HUES6 (cell line): ENCODE data around the gene ATP7B.
"Not testable (repeated sequence)": the region's sequence is repeated elsewhere in the genome, so short reads cannot be mapped to it uniquely, and the experiment has no call there.

Experiments
- H3K27ac ChIP-seq: 2 replicates; pipeline ENCODE4 v1.7.0; 2013; ENCODE audit warnings: low read depth, mild to moderate bottlenecking, low read length, inconsistent platforms
- H3K27me3 ChIP-seq: 2 replicates; pipeline ENCODE4 v1.6.1; 2013; ENCODE audit warnings: low read length; ENCODE audit not compliant: control insufficient read depth, insufficient read depth
- H3K36me3 ChIP-seq: 2 replicates; pipeline ENCODE4 v1.6.1; 2013; ENCODE audit warnings: low read length; ENCODE audit not compliant: control insufficient read depth, insufficient read depth
- H3K4me1 ChIP-seq: 2 replicates; pipeline ENCODE4 v1.6.1; 2013; ENCODE audit warnings: low read length; ENCODE audit not compliant: control insufficient read depth, insufficient read depth
- H3K4me3 ChIP-seq: 2 replicates; pipeline ENCODE4 v1.5.1; 2013; ENCODE audit warnings: low read depth, low read length
- H3K9ac ChIP-seq: one replicate; pipeline ENCODE4 v1.6.1; 2013; ENCODE audit warnings: mild to moderate bottlenecking, low read length
- H3K9me3 ChIP-seq: 2 replicates; pipeline ENCODE4 v1.6.1; 2013; ENCODE audit warnings: low read depth, low read length; ENCODE audit not compliant: control insufficient read depth, insufficient read depth

Gene ATP7B

GRCh38 chr13:51919531-51919930, 91.7 kb downstream of the ATP7B start:
- Histone ChIP-seq H3K27me3 (no peaks in the 10 kb centered on the region), H3K36me3 (no peaks in the 10 kb centered on the region), H3K9ac (no peak overlapping the region), H3K27ac (no peak overlapping the region), H3K9me3 (no peaks in the 10 kb centered on the region), H3K4me1 (no peaks in the 10 kb centered on the region; the same call in 1 of the 2 replicates), H3K4me3 (no peak overlapping the region)

DNA sequence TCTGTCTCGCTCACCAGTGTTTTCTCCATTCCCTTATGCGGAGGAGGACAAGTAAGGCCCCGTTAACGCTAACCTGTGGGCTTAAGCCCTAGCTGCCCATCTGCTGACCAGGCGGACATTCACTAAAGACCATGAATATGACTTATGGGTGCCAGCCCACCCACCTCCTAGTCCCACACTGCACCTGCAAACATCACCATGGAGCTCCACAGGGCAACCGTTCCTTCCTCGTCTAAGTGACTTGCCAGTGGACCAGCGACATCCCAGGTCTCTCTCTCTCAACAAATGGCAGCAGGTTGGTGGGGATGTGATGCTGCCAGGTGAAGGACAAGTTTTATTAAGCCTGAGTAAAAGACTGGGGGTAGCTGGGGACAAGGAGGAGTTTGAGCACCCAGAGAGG, 94.3 kb downstream of the ATP7B start:
- no peak overlapping the region for H3K9ac ChIP-seq
- no peaks in the 10 kb centered on the region for H3K27me3 ChIP-seq
- H3K4me1 ChIP-seq: no peaks in the 10 kb centered on the region; the same call in 1 of the 2 replicates
- H3K27ac ChIP-seq: no peak overlapping the region
- H3K36me3 ChIP-seq: no peaks in the 10 kb centered on the region
- H3K4me3 ChIP-seq: no peak overlapping the region
- no peaks in the 10 kb centered on the region for H3K9me3 ChIP-seq

GRCh38 chr13:51916051-51916818, 95.0 kb downstream of the ATP7B start:
- Histone ChIP-seq H3K4me3 (no peak overlapping the region), H3K9ac (no peak overlapping the region), H3K4me1 (no peaks in the 10 kb centered on the region; the same call in 1 of the 2 replicates), H3K27me3 (no peaks in the 10 kb centered on the region), H3K36me3 (no peaks in the 10 kb centered on the region), H3K9me3 (no peaks in the 10 kb centered on the region), H3K27ac (no peak overlapping the region)

GRCh38 chr13:51914137-51914493, 97.1 kb downstream of the ATP7B start:
- H3K4me1 ChIP-seq: no peaks in the 10 kb centered on the region; the same call in 1 of the 2 replicates
- H3K4me3 ChIP-seq: no peak overlapping the region
- H3K27me3 ChIP-seq: no peaks in the 10 kb centered on the region
- no peaks in the 10 kb centered on the region for H3K9me3 ChIP-seq
- no peak overlapping the region for H3K27ac ChIP-seq
- no peaks in the 10 kb centered on the region for H3K36me3 ChIP-seq
- no peak overlapping the region for H3K9ac ChIP-seq

DNA sequence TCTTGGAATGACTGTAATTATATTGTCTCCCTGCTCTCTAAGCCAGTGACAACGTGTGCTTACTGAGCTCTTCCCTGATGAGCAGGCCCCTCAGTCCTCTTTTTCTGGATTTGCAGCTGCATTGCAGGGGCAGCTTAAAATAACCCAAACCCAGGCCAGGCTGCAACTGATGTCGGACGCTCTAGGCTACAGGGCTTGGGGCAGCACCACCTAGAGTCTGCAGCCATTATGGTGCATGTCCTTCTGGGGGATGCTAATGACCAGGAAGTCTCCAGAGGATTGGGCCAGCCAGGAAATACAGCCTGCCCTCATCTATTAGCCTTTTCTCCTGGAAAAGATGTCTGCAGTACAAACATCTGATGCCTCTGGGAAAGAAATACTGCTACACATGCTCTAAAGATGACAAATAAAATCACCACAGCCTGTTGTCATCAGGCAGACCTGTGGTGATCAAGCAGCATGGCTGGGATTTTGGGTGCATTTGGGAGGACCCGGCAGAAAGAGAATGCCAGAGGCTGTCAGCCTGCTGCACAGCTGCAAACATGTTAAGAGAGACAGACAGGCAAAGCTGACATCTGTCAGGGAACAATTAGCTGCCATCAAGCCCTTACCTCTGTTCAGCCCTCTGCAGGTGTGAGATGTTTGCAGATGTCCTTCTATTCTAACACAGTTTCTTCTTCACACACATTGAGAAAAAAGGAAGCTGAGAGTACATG, 97.7 kb downstream of the ATP7B start:
- Histone ChIP-seq H3K36me3 (no peaks in the 10 kb centered on the region), H3K4me3 (no peak overlapping the region), H3K9ac (no peak overlapping the region), H3K9me3 (no peaks in the 10 kb centered on the region), H3K4me1 (no peaks in the 10 kb centered on the region; the same call in 1 of the 2 replicates), H3K27me3 (no peaks in the 10 kb centered on the region), H3K27ac (no peak overlapping the region)

DNA sequence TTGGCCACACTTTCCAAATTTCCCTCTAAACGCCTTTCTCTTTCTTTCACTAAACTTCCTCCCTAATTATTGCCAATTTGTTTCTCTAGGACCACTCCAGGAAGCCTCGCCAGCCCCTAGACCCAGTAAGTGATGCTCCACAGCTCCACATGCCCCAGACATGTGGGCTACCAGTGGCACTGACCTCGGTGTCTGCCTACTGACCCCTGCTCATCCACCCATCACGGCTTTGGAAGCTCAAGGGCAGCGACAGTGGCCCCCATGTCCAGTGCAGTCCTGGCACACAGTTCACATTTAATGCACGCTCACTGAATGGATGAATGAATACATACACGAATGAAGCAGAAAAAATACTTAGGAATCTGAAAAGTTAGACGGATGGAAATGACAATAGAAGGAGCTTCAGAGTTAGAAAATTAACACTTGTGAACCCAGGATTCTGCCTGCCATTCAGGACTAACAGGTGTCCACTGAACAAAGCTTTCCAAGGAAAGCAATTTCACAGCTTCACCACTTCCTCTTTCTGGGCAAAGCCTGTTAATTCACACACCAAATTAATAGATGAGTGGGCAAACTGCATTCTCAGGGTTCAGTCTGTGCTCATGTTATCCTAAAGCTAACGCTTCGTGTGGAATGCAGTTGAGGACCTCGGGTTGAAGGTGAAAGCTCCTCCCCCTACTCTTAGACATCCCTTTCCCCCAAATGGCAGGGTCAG, 98.6 kb downstream of the ATP7B start:
- no peaks in the 10 kb centered on the region; the same call in 1 of the 2 replicates for H3K4me1 ChIP-seq
- no peaks in the 10 kb centered on the region for H3K27me3 ChIP-seq
- H3K4me3 ChIP-seq: no peak overlapping the region
- H3K9ac ChIP-seq: no peak overlapping the region
- no peak overlapping the region for H3K27ac ChIP-seq
- H3K9me3 ChIP-seq: no peaks in the 10 kb centered on the region
- no peaks in the 10 kb centered on the region for H3K36me3 ChIP-seq

DNA sequence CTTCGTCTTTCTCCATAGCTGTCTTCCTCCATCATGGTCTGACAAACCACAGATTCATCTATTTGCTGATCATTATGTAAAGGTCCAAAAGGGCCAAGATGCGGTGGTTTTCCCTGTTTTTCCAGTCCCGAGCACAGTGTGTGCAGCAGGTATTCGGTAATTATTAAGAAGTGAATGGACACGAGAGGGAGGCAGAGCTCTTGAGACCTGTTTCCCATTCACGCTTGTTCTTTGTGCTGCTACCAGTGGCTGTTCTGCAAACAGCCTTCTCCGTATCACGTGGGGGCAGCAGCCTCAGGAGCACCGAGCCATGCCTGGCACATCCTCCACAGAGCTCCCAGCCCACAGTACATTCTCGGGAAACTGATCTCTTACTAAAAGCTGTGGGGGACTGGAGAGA, 99.2 kb downstream of the ATP7B start:
- Histone ChIP-seq H3K4me1 (no peaks in the 10 kb centered on the region; the same call in 1 of the 2 replicates), H3K27ac (no peak overlapping the region), H3K9ac (no peak overlapping the region), H3K9me3 (no peaks in the 10 kb centered on the region), H3K27me3 (no peaks in the 10 kb centered on the region), H3K36me3 (no peaks in the 10 kb centered on the region), H3K4me3 (no peak overlapping the region)

- Histone ChIP-seq H3K36me3 (no peaks in the 10 kb centered on the region), H3K27me3 (no peaks in the 10 kb centered on the region), H3K27ac (no peak overlapping the region), H3K9ac (no peak overlapping the region), H3K4me3 (no peak overlapping the region), H3K9me3 (no peaks in the 10 kb centered on the region), H3K4me1 (peaks cover 9% of the 10 kb centered on the region; the same call in 1 of the 2 replicates)
Observed at GRCh38 chr13:51910508-51910907, 100.7 kb downstream of the ATP7B start.

DNA sequence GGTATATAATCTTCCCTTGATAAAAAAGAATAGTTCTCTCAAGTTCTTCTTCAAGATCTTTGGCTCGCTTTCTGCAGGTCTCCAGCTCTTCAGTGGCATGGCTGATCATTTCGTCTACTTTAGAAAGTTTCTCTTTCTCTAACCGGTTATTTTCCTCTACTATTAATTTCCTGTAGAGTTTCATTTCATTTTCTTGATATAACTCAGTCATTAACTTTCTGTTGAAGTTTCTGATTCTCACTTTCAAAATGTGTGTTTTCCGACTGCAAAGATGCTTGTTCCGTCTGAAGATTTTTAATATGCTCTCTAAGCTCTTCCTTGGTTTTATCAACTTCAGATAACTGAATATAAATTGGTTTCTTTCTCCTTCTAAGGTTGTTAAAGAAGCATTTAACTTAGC, 102.0 kb downstream of the ATP7B start:
- not testable (repeated sequence) for H3K9ac ChIP-seq, H3K27ac ChIP-seq

GRCh38 chr13:51907040-51907732, 104.1 kb downstream of the ATP7B start:
- Histone ChIP-seq H3K4me1 (peaks cover 15% of the 10 kb centered on the region; the same call in 1 of the 2 replicates), H3K9ac (no peak overlapping the region), H3K27ac (no peak overlapping the region), H3K4me3 (no peak overlapping the region), H3K9me3 (no peaks in the 10 kb centered on the region), H3K27me3 (no peaks in the 10 kb centered on the region), H3K36me3 (no peaks in the 10 kb centered on the region)

More for the DNA sequence above, 102.0 kb downstream of the ATP7B start:
- not testable (repeated sequence) for H3K36me3 ChIP-seq, H3K27me3 ChIP-seq, H3K9me3 ChIP-seq, H3K4me3 ChIP-seq
- peaks cover 15% of the 10 kb centered on the region; the same call in 1 of the 2 replicates for H3K4me1 ChIP-seq
